K562 (cell line): ENCODE measurements around the gene LMAN2. TPM values are rescaled to one million over a fixed set of nuclear protein-coding genes. Genes with fewer than 3 reads are reported as not detected.

Source experiments
- ATAC-seq: fragments of 200-7000 bp; cut with Tn5 transposase; 3 replicates; pipeline ENCODE4 v1.9.1; 2020; ENCODE audit warnings: moderate library complexity
- BruUV-seq: library from RNA; stranded (reverse); fragments of 400-500 nt; replicated peaks from 2 replicates; lab custom pipeline; 2021; lab: Mats Ljungman, UMichigan
- CTCF ChIA-PET: fragments of 300-600 bp; formaldehyde crosslinking; extraction: SDS; loops from one replicate; lab custom pipeline; 2021; ENCODE audit warnings: low intra/inter-chr PET ratio; lab: Yijun Ruan, JAX
- POLR2A ChIA-PET: fragments of 300-600, 350-650 bp; sonication (Branson Sonifier 250); formaldehyde crosslinking; extraction: SDS; loops from one replicate; lab custom pipeline; 2021; ENCODE audit warnings: antibody characterized with exemption, inconsistent platforms; lab: Yijun Ruan, JAX
- DNase-seq, 4 experiments: peaks; one replicate each; pipeline versions ENCODE4 v3.0.0 to v3.0.0-alpha.2; 2011 to 2018; ENCODE audit warnings: low spot score in 3 of 4, mixed read lengths in 3 of 4; ENCODE audit errors: extremely low read depth in 1 of 4
- FAIRE-seq: peaks from 2 replicates; lab custom pipeline; 2011; peaks lifted over from hg19 to GRCh38; lab: Jason Lieb, UNC
- H2AFZ ChIP-seq: 2 replicates; pipeline ENCODE4 v1.6.0; 2011; ENCODE audit warnings: low read depth, low read length, control low read depth, inconsistent platforms
- H3K27ac ChIP-seq: fragments of 200-600 bp; 3 replicates; pipeline ENCODE4 v1.8.0; 2011; ENCODE audit warnings: low read depth, mild to moderate bottlenecking, control low read depth, inconsistent platforms, low read length, moderate library complexity, mixed read lengths; ENCODE audit errors: extremely low read depth
- H3K27me3 ChIP-seq, 2 experiments: fragments of 300-600 bp in 1 of 2; 2 replicates in 1 of 2; 3 replicates in 1 of 2; pipeline versions ENCODE4 v1.6.0 to v1.8.0; 2011; ENCODE audit warnings: inconsistent platforms in 2 of 2, low read length in 2 of 2, mild to moderate bottlenecking in 1 of 2, mixed read lengths in 1 of 2, moderate library complexity in 1 of 2; ENCODE audit not compliant: control insufficient read depth in 2 of 2, insufficient read depth in 2 of 2
- H3K36me3 ChIP-seq: fragments of 300-600 bp; 3 replicates; pipeline ENCODE4 v1.8.0; 2011; ENCODE audit warnings: mild to moderate bottlenecking, low read length, inconsistent platforms; ENCODE audit not compliant: control insufficient read depth, insufficient read depth
- H3K4me1 ChIP-seq, 2 experiments: fragments of 200-600 bp in 1 of 2; replicated peaks in 1 of 2; 2 replicates in 1 of 2; 3 replicates in 1 of 2; pipeline versions ENCODE4 v1.5.1 to v1.8.0; 2011; ENCODE audit warnings: inconsistent platforms in 2 of 2, low read length in 2 of 2, mild to moderate bottlenecking in 1 of 2, mixed read lengths in 1 of 2, moderate library complexity in 1 of 2; ENCODE audit not compliant: control insufficient read depth in 2 of 2, insufficient read depth in 2 of 2
- H3K4me2 ChIP-seq: 2 replicates; pipeline ENCODE4 v1.6.1; 2011; ENCODE audit warnings: low read length, control low read depth, inconsistent platforms, mixed read lengths; ENCODE audit not compliant: insufficient read depth
- H3K4me3 ChIP-seq: fragments of 200-600 bp; sonication (generic), shearing (Covaris generic); 2 replicates; pipeline ENCODE4 v1.5.1; 2016; ENCODE audit warnings: control low read depth, inconsistent platforms
- H3K79me2 ChIP-seq: fragments of 200-600 bp; 3 replicates; pipeline ENCODE4 v1.8.0; 2011; ENCODE audit warnings: low read length, inconsistent platforms; ENCODE audit not compliant: control insufficient read depth, insufficient read depth
- H3K9ac ChIP-seq, 2 experiments: 2 replicates each; pipeline versions ENCODE4 v1.6.0 to v1.6.1; 2011; ENCODE audit warnings: low read depth in 2 of 2, low read length in 2 of 2, control low read depth in 1 of 2, inconsistent platforms in 1 of 2, mild to moderate bottlenecking in 1 of 2, mixed read lengths in 1 of 2; ENCODE audit not compliant: insufficient read depth in 1 of 2
- H3K9me1 ChIP-seq: one replicate; pipeline ENCODE4 v1.6.0; 2011; ENCODE audit warnings: inconsistent platforms, mild to moderate bottlenecking, low read length, moderate library complexity; ENCODE audit not compliant: control insufficient read depth, insufficient read depth
- H3K9me3 ChIP-seq: replicated peaks from 2 replicates; pipeline ENCODE4 v1.5.1; 2011; ENCODE audit warnings: low read depth, low read length, inconsistent platforms; ENCODE audit not compliant: control insufficient read depth, insufficient read depth
- H4K20me1 ChIP-seq: replicated peaks from 2 replicates; pipeline ENCODE4 v1.6.1; 2011; ENCODE audit warnings: low read length, inconsistent platforms, mixed read lengths; ENCODE audit not compliant: control insufficient read depth, insufficient read depth
- DMBX1 ChIP-seq: fragments of 250-450 bp; sonication (Bioruptor Pico); IDR thresholded peaks from 2 replicates; pipeline ENCODE4 v1.8.0; 2022; ENCODE audit warnings: inconsistent platforms, mild to moderate bottlenecking, moderate library complexity, borderline replicate concordance
- ELK1 ChIP-seq: sonication (generic); formaldehyde crosslinking; IDR thresholded peaks from 2 replicates; pipeline ENCODE4 v1.8.1; 2022; ENCODE audit warnings: missing genetic modification reagents
- FOXA3 ChIP-seq, 2 experiments: fragments of 450-650 bp in 1 of 2; sonication (generic) in 1 of 2; formaldehyde crosslinking; IDR thresholded peaks in 1 of 2; conservative IDR thresholded peaks in 1 of 2; 2 replicates each; pipeline versions ENCODE4 v1.4.0 to v1.8.0; 2020 to 2022; ENCODE audit warnings: mild to moderate bottlenecking in 2 of 2, missing genetic modification reagents in 1 of 2
- FOXK1 ChIP-seq: sonication (generic); formaldehyde crosslinking; IDR thresholded peaks from 2 replicates; pipeline ENCODE4 v1.8.0; 2022; ENCODE audit warnings: missing genetic modification reagents, mild to moderate bottlenecking, borderline replicate concordance
- KDM2B ChIP-seq: fragments of 250-450 bp; sonication (Bioruptor Pico); IDR thresholded peaks from 2 replicates; pipeline ENCODE4 v1.8.0; 2021; ENCODE audit warnings: mild to moderate bottlenecking, moderate library complexity
- KHSRP ChIP-seq: fragments of 450-650 bp; IDR thresholded peaks from 2 replicates; pipeline ENCODE4 v1.6.1; 2017
- LARP7 ChIP-seq: fragments of 450-650 bp; IDR thresholded peaks from 2 replicates; pipeline ENCODE4 v1.6.1; 2016
- NR2F6 ChIP-seq: fragments of 450-650 bp; formaldehyde crosslinking; IDR thresholded peaks from 2 replicates; pipeline ENCODE4 v1.4.0; 2020; ENCODE audit warnings: mild to moderate bottlenecking
- NRF1 ChIP-seq, 2 experiments: fragments of 450-650 bp; IDR thresholded peaks in 1 of 2; conservative IDR thresholded peaks in 1 of 2; 2 replicates each; pipeline ENCODE4 v1.6.1; 2014; ENCODE audit warnings: mild to moderate bottlenecking in 2 of 2
- NUFIP1 ChIP-seq: fragments of 450-650 bp; IDR thresholded peaks from 2 replicates; pipeline ENCODE4 v1.6.1; 2018; ENCODE audit not compliant: partially characterized antibody
- RREB1 ChIP-seq: fragments of 250-450 bp; sonication (Bioruptor Pico); IDR thresholded peaks from 2 replicates; pipeline ENCODE4 v1.4.0; 2020
- SAFB ChIP-seq: fragments of 200-400 bp; formaldehyde crosslinking; IDR thresholded peaks from 2 replicates; pipeline ENCODE4 v1.6.1; 2017; ENCODE audit warnings: low read depth, low read length, borderline replicate concordance
- SIN3B ChIP-seq: fragments of 450-650 bp; IDR thresholded peaks from 2 replicates; pipeline ENCODE4 v1.6.1; 2017; ENCODE audit warnings: low read depth, mild to moderate bottlenecking, moderate library complexity
- WHSC1 ChIP-seq: IDR thresholded peaks from one replicate; pipeline ENCODE4 v1.6.1; 2012; ENCODE audit warnings: low read length, control low read depth, inconsistent platforms
- XRCC3 ChIP-seq: fragments of 450-650 bp; IDR thresholded peaks from 2 replicates; pipeline ENCODE4 v1.6.1; 2017; ENCODE audit warnings: mild to moderate bottlenecking, moderate library complexity
- ZNF316 ChIP-seq: fragments of 450-650 bp; IDR thresholded peaks from 2 replicates; pipeline ENCODE4 v1.6.1; 2016
- ZNF668 ChIP-seq: fragments of 250-450 bp; sonication (Bioruptor Pico); IDR thresholded peaks from 2 replicates; pipeline ENCODE4 v1.8.0; 2022; ENCODE audit warnings: mild to moderate bottlenecking, inconsistent platforms
- WGBS: fragments of 100-300 bp; shearing (Covaris generic); methylation state at CpG from one replicate; pipeline ENCODE4 v1.1.6; 2016; ENCODE audit warnings: low coverage, mixed read lengths; ENCODE audit not compliant: insufficient coverage; ENCODE audit errors: missing lambda C conversion rate; 5-methylcytosine and 5-hydroxymethylcytosine counted together
- in situ Hi-C: fragments of 300-500 bp; cut with MboI; formaldehyde crosslinking; loops from 4 replicates; pipeline ENCODE4 v1.15.0; 2018; ENCODE audit warnings: inconsistent platforms, mixed read lengths
- intact Hi-C: fragments of 100-400 bp; cut with micrococcal nuclease; formaldehyde crosslinking; loops from 2 replicates; pipeline ENCODE4 v1.14.2; 2022
- polyA plus RNA-seq, 8 experiments: library from polyadenylated mRNA; depleted of rRNA in 4 of 8; stranded (reverse) in 5 of 8; unstranded in 3 of 8; fragments of >200 nt; fragmentation: Nextera tagmentation in 2 of 8; fragmentation: Illumina TruSeq in 1 of 8; extraction: Ambion mirVana in 2 of 8; extraction: Trizol in 1 of 8; gene quantifications; 2 replicates each; pipeline versions ENCODE4 v1.2.1 to v1.2.3, GENCODE V29; 2011 to 2014; ENCODE audit warnings: inconsistent platforms in 1 of 8, missing spikeins in 1 of 8
- total RNA-seq, 7 experiments: library from RNA; depleted of rRNA in 6 of 7; stranded (reverse); fragments of >200 nt in 6 of 7; fragmentation: Illumina TruSeq in 2 of 7; extraction: Trizol in 2 of 7; gene quantifications; 2 replicates each; pipeline versions ENCODE4 v1.2.1 to v1.2.3, GENCODE V29; 2011 to 2021; ENCODE audit warnings: low replicate concordance in 1 of 7

LMAN2 gene
- total and polyA plus RNA-seq, 9 of the 15 experiments (the other 6 are each of a cell fraction or from before 2014, with no cell fraction given): 2.7 to 254 (median 136) TPM

- DNase-seq (no peak), FAIRE-seq (no peak), ATAC-seq (no peak)
- no TSS peak for BruUV-seq
- Histone ChIP-seq H3K9ac (no peak overlapping the region), H3K27me3 (no peaks in the 10 kb centered on the region), H3K9me3 (no peaks in the 10 kb centered on the region), H3K4me3 (no peak overlapping the region), H3K9me1 (no peaks in the 10 kb centered on the region), H3K27ac (no peak overlapping the region), H3K79me2 (peaks cover 7% of the 10 kb centered on the region; the same call in 2 of the 3 replicates), H4K20me1 (no peaks in the 10 kb centered on the region), H3K36me3 (peaks cover 7% of the 10 kb centered on the region; the same call in 2 of the 3 replicates), H2AFZ (no peak overlapping the region), H3K4me1 (peaks cover 9 to 50% of the 10 kb centered on the region in 2 experiments), H3K4me2 (no peak overlapping the region)
- TF ChIP-seq LARP7 (no peak), SIN3B (no peak), FOXK1 (CRISPR knock-in tag) (no peak), DMBX1 (CRISPR knock-in tag) (no peak), RREB1 (CRISPR knock-in tag) (no peak), SAFB (no peak), ELK1 (CRISPR knock-in tag) (no peak), NR2F6 (CRISPR knock-in tag) (no peak), XRCC3 (no peak), NRF1 (conservative IDR thresholded peaks at IDR 0.05 in 1 of 2, IDR thresholded peaks at IDR 0.05 in 1 of 2) (no peak), NUFIP1 (no peak), WHSC1 (no peak), ZNF316 (no peak), FOXA3 (CRISPR knock-in tag; conservative IDR thresholded peaks at IDR 0.05 in 1 of 2, IDR thresholded peaks at IDR 0.05 in 1 of 2) (no peak), ZNF668 (CRISPR knock-in tag) (no peak), KDM2B (CRISPR knock-in tag) (no peak), KHSRP (no peak)
- POLR2A ChIA-PET: interaction anchor here (0.9 to 1.3 kb wide), 2 partner anchors 12 to 142 kb away, joined by 3 to 4 read pairs; no protein-coding TSS in a partner anchor
- in situ Hi-C loops (no loop called here), intact Hi-C loops (loop anchor here (5.0 kb wide), 1 partner anchor 181 kb away; the partner anchor contains the start of gene PDLIM7)
- 86% methylated on average over 3 of the region's 3 CpGs for WGBS
- CTCF ChIA-PET: no interaction called here
Observed at GRCh38 chr5:177316005-177316404, 35.5 kb downstream of the LMAN2 start.
